Forelimb muscle (tissue), 1 donor: ENCODE measurements around the gene KRTAP10-6. TPM values are rescaled to one million over a fixed set of nuclear protein-coding genes. Genes with fewer than 3 reads are reported as not detected.
"Not testable (repeated sequence)": the region's sequence is repeated elsewhere in the genome, so short reads cannot be mapped to it uniquely, and the experiment has no call there.

Experiments
- DNase-seq: peaks from one replicate; pipeline ENCODE4 v3.0.0-alpha.2; 2013; ENCODE audit warnings: low read depth
- polyA plus RNA-seq: library from polyadenylated mRNA; unstranded; fragments of 120-200 nt; gene quantifications from one replicate; pipeline ENCODE4 v1.2.1, GENCODE V29; 2013; ENCODE audit not compliant: insufficient read length

The KRTAP10-6 gene
- polyA plus RNA-seq, 1 donor: not detected

- no peak for DNase-seq
These were observed 13.1 kb downstream of the KRTAP10-6 start for GRCh38 chr21:44579056-44579832.

GRCh38 chr21:44578371-44579055 lies 13.8 kb downstream of the KRTAP10-6 start:
- no peak for DNase-seq

GRCh38 chr21:44576025-44576420 lies 16.3 kb downstream of the KRTAP10-6 start:
- no peak for DNase-seq

- no peak for DNase-seq
These were observed 16.8 kb downstream of the KRTAP10-6 start for GRCh38 chr21:44575307-44576024.

GRCh38 chr21:44574457-44575306 lies 17.6 kb downstream of the KRTAP10-6 start:
- DNase-seq: no peak

GRCh38 chr21:44573630-44574456 lies 18.5 kb downstream of the KRTAP10-6 start, which contains the start of gene KRTAP10-4:
Gene KRTAP10-4, plus strand, starts transcription at chr21:44573729. Its CDS starts 30 bp downstream, at chr21:44573759.
- DNase-seq: not testable (repeated sequence)

GRCh38 chr21:44572959-44573583 lies 19.2 kb downstream of the KRTAP10-6 start:
- no peak for DNase-seq

DNA sequence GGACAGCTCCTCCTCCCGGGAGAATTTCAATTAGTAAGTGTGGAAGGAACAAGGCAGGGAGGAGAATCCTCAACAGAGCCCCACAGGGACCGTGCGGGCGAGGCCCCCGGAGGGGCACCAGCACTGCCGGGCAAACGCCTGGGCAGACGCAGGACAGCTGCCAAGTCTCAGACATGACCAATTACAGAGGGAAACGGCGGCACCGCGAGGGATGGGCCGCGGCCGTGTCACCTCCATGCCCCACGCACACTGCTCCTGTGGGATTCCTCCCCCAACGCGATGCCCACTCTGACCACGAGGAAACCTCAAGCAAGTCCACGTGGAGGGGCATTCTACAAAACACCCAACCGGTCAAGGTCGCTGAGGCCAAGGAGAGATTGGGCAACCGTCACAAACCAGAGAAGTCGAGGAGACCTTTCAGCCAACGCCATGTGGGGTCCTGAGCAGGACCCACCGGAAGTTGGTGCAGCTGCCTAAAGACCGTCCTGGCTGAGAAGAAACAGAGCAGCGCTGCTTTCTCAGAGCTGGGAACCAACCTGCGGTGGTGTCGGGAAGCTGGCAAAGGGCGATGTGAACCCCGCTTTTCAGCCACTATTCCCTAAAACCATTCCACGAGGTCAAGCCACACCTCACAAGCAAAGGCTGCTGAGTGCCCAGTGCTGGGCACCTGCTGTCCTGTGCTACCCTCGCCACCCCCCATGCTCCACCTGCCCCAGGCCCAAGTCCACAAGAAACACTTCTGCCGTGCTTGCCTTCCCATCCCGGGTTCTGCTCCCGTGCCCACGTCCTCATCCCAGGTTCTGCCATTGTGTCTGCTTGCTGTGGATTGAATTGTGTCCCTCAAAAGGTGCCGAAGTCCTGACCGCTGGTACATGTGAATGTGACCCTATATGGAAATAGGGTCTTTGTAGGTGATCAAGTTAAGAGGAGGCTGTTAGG lies 20.2 kb downstream of the KRTAP10-6 start:
- DNase-seq: no peak

- no peak for DNase-seq
These were observed 21.0 kb downstream of the KRTAP10-6 start for GRCh38 chr21:44571296-44571695.

- no peak for DNase-seq
These were observed 22.3 kb downstream of the KRTAP10-6 start for GRCh38 chr21:44569861-44570517.

- DNase-seq: no peak
These were observed 23.4 kb downstream of the KRTAP10-6 start for GRCh38 chr21:44568667-44569556.

DNA sequence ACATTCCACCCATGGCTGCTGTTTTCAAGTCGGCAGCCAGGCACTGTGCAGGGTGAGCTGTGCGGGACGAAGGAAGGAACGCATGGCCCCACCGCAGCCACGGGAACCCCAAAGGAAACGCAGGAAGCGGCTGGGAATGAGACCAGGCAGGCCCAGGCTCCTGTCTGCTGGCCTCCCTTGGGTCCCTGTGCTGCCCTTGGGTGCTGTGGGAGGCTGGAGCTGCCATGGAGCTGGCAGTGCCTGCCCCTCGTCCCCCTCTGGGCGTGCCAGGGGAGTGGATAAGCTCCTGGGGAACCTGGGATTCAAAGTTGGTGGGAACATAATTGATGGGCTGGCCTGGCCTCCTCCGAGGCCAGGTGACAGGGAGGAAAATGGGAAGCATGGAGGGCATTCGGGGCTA lies 24.0 kb downstream of the KRTAP10-6 start:
- DNase-seq: no peak

GRCh38 chr21:44567481-44568171 lies 24.7 kb downstream of the KRTAP10-6 start:
- no peak for DNase-seq

- DNase-seq: no peak
These were observed 25.9 kb downstream of the KRTAP10-6 start for GRCh38 chr21:44566403-44566802.

GRCh38 chr21:44564886-44565598 lies 27.3 kb downstream of the KRTAP10-6 start:
- DNase-seq: no peak

DNA sequence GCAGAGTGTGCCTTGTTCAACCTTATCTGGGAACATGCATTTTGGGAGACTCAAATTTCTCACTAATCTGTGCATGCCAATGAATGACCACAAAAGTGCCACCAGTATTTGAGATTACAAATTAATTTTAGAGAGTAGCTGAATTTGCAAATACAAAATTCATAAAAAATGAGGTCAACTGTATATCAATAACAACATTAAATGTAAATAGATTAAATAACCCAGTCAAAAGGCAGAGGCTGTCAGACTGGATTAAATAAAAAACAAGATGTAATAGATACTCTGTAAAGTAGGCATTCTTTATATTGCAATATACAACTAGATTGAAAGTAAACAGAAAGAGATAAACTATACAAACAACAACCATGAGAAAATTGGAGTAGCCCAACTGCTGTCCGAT lies 28.2 kb downstream of the KRTAP10-6 start:
- DNase-seq: no peak
